ENCODE measurements around the gene ABHD8.

GRCh38 chr19:17286263-17286662 lies 17.0 kb downstream of the ABHD8 start:
- no peak for TF ChIP-seq EZH2 (IDR thresholded peaks at IDR 0.05; ENCODE audit: insufficient read depth, poor library complexity, severe bottlenecking)
- no peak for TF ChIP-seq EZH2phosphoT487 (IDR thresholded peaks at IDR 0.05; ENCODE audit: insufficient read depth, low read depth)

Measured in GM23248 (cell line).